ENCODE results near the gene PSMF1.

The PSMF1 gene, protein sequence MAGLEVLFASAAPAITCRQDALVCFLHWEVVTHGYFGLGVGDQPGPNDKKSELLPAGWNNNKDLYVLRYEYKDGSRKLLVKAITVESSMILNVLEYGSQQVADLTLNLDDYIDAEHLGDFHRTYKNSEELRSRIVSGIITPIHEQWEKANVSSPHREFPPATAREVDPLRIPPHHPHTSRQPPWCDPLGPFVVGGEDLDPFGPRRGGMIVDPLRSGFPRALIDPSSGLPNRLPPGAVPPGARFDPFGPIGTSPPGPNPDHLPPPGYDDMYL

DNA sequence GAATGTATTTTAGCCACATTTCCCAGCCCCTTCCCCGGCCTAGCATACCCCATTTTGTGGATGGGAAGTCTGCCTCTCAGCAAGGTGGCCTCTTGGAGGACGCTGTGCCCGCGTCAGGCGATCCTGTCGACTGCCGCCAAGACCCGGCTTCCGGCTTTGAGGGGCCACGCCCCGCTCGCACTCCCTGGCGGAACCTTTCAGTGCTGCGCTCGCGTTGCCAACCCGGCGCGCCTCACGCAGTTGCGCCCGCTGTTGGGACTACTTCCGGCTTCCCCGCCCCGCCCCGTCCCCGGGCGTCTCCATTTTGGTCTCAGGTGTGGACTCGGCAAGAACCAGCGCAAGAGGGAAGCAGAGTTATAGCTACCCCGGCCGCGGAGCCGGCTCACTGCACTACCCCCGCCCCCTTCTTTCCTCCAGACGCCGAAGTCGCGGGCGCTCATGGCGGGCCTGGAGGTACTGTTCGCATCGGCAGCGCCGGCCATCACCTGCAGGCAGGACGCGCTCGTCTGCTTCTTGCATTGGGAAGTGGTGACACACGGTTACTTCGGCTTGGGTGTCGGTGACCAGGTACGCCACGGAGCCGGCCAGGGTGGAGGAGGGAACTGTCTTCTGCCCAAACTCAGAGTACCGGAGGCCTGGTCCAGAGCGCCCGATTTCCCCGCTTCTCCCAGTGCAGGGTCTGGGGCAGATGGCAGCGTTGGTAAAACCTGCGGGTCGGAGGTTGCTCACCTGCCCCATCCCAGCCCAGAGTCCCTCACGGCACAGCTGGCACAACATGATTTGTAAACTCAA, at the start of gene PSMF1:
Gene PSMF1, plus strand, starts transcription at position 267 of the 792 bp plus-strand sequence. Its CDS starts 172 bp downstream, at position 439.
- peak; percentile 95 for DNase-seq

DNA sequence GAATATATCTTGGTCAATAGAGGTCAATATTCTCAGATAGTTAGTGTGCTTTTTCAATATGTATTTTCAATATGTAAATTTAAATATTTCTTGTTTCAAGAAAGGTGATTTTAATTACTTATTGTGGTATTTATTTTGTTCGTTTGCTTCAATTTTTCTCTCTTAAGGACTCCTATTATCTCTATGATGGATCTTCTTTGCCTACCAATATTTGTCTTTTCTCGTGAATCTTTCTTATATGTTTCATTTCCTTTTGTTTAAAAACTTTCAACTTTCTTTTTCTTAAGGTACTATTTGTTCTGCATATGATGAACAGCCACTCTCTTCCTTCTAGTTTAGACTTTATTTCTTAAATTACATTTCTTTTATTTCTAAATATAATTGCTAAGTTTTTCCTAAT, 46.1 kb upstream of the PSMF1 start:
- no peak for DNase-seq

DNA sequence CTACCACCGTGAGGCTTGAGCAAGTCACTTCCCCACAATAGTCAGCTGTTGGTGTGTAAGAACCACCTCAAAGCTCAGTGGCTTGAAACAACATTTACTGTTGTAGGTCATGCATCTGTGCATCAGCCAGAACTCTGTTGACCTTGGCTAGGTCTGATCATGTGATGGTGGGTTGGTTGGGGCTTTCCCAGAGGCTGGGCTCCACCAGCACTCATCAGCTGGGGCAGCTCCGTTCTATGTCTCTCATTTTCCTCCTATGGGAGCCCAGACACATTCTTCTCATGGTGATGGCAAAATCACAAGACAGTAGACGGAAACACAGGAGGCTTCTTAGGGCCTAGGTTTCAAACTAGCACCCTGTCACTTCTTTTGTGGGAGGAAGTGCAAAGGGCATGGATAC, 42.8 kb upstream of the PSMF1 start:
- DNase-seq, result no peak

DNA sequence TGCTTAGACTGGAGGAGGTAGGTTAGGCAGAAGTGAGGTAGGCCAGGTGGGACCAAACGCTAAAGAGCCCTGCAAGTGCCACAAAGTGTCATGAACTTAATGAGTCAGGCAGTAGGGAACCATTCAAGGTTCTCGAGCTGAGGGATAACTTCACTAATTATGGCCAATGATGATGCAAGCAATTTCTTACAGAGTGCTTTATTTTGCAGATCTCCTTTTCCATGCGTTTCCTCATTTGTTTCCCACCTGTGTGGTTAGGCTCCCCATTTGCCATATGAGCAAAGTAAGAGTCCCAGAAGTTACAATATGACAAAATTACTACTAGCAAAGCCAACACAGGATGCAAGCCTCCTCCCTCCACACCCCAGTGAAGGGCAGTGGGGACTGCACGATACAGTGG, 36.5 kb upstream of the PSMF1 start:
- DNase-seq, result no peak

DNA sequence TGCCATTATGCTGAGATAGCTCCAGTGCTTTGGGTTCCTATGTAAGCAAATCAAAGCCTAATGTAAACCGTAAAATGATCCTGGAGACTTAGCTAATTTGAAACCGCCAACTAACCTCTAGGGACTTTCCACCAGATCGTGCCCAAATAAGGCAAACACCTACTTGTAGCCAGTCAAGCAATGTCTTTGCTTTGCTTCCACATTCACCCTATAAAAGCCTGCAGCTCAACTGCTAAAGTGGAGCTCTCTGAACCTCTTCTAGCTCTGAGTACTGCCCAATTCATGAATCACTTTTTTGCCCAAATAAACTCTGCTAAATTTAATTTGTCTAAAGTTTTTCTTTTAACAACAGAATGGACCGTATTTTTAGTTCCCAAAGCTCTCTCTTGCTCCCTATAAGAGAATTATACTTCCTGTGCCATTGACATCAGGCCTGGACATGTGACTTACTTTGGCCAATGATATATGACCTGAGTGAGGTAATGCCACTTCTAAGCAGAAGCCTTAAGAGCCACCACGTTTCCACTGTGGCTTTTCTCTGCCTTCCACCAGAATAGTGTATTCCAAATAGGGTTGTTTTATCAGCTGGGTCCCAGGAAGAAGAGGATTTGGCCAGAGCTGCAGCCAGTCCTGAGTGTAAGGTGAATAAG, 34.8 kb upstream of the PSMF1 start:
- no peak for DNase-seq

DNA sequence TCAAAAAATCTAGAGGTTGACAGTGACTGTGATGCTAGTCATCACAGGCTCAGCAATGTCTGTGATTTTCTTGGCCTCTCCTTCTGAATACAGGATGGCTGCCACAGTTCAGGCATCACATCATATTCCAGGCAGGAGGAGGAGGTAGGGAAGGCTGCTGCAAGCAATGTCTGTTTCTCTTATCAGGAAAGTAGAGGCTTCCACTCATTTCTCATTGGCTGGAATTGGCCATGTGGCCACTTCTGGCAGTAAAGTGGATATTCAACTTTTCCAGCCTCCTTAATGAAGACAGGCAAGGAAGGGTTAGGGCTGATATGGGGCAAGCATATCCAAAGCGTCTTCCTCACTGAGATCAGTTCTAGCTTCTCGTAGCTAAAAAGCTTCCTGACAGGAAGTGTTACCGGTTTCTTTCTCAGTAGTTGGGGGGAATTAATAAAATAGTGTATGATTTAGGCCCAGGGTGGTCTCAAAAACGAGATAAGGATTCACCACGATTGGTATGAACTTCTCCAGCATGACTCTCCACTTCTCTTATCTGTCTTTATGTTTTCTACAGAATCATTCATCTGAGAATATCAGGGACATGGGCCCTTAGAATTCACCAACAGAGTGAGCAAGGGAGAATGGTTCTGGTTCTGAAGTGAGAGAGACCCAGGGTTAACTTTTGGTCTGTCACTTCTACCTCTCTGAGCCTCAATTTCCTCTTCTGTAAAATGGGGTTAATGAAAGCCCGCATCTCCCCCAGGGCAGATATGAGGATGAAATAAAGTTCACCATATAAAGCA, 32.7 kb upstream of the PSMF1 start:
- DNase-seq, result no peak

DNA sequence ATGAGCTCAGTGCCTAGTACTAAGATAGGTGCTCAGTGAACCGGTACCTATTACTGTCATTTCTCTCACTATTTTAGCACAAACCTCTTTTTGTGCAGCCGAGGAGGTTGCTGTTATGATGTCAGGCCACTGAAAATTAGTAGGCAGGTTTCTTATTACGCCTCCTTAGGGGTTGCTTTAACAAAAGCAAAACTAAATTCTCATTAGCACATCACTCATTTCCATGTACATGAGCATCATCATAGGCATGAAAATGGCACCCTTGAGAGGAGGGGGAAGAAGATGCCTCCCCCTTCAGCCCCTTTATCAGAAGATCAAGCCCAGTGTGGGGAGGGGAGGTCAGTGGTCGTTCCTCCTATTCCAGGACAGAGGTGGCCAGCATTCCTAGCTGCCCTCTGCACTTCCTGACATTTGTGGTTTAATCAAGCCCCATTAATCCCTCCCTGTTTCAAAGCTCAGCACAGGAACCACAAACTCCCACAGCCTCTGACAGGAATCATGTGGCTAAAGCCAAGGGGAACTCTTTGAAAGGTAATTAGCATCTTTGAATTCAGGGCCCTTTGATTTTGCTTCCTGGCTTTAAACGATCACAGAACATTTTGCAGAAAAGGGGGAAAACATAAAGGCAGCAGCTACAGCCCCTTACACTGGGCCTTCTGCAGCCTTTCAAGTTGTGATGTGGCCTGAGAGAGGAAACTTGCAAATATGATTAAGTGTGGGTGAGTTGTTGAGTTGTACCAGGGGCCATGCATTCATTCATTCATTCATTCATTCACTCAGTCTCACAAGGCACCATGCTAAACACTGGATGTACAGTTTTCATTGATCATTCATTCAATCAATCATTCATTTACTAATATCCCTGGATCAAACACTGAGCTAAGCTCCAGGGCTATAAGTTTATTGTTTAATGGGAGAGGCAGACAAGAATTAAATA, 31.9 kb upstream of the PSMF1 start:
- no peak for DNase-seq

DNA sequence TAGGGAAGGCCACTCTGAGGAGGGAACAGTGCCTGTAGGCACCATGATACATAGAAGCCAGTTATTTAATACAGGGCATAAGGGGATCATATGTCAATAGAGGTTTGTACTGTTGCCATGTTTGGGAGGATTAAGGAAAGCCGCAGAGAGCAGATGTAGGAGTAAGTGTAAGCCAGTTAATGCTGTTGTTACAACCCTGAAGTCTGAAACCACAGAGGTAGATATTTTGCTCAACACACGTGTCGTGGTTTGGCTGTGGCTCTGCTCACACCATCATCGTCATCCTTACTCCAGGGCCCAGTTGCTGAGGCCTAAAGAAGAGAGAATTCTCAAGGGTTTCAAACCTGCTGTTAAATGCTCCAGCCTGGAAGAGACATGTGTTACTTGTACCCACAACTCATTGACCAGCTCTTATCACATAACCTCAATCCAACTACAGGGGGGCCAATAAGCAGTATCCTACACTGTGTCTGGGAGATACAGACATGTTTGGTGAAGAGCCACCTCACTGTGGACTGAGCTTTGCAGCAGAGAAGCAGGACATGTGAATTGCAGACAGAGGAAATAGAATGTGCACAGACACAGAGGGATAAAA, 31.0 kb upstream of the PSMF1 start:
- DNase-seq, result no peak

DNA sequence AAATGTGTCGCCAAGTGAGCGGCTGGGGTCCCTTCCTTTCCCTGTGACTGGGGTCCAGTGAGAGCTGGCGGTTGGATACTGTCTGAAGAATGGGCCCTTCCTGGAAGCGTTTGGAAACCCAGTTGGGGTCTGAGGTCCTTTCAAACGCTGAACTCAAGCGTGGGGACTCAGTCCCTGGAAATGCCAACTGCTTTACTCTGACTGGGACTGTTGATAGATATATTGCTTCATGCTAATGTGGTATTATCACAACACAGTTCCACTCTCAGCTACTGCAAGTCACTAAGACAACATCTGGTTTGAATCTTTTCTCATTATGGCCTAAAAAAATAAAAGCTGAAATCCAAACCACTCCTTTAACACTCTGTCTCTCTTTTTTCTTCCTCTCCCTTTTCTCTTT, 23.7 kb upstream of the PSMF1 start:
- no peak for DNase-seq

DNA sequence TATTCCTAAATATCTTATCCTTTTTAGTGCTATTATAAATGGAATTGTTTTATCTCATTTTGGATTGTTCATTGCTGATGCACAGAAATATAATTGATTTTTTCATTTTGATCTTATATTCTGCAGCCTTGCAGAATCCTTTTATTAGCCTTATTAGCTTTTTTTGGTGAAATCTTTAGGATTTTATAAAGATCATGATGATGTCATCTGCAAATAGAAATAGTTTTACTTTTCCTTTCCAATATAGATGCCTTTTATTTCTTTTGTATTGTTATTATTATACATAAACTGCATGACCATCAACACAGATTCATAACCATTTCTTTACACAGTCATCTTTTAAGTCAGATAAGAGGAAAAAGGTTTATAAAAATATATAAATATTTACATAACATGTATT, 16.9 kb upstream of the PSMF1 start:
- no peak for DNase-seq

DNA sequence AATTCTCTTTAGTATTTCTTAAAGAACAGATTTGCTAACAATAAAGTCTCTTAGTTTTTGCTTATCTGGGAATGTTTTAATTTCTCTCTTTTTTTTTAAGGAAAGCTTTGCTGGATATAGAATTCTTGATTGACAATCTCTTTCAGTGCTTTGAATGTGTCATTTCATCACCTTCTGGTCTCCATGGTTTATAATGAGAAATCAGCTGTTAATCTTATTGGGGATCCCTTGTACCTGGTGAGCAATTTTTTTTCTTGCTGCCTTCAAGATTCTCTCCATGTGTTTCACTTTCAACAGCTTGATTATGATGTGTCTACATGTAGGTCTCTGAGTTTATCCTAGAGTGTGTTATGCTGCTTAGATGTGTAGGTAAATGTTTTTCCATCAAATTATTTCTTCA, 16.4 kb upstream of the PSMF1 start:
- no peak for DNase-seq

DNA sequence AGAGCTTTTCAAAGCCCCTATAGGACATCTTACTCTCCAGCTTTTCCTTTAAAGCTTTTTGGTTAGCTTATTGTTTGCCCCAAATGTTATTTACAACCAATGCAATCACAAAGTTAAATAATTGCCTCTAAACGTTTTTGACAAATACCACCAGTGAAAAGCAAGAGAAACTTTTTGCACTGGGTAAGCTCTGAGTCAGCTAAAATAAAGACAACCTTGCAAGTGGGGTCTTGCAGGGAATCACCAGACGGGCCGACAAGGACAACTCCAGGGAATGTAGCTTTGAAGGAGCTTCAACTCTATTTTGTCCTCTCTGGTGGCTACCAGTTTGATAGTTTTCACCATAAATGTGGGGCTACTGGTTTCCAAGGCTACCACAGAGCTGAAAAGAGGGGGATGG, 14.7 kb upstream of the PSMF1 start:
- DNase-seq, result no peak

DNA sequence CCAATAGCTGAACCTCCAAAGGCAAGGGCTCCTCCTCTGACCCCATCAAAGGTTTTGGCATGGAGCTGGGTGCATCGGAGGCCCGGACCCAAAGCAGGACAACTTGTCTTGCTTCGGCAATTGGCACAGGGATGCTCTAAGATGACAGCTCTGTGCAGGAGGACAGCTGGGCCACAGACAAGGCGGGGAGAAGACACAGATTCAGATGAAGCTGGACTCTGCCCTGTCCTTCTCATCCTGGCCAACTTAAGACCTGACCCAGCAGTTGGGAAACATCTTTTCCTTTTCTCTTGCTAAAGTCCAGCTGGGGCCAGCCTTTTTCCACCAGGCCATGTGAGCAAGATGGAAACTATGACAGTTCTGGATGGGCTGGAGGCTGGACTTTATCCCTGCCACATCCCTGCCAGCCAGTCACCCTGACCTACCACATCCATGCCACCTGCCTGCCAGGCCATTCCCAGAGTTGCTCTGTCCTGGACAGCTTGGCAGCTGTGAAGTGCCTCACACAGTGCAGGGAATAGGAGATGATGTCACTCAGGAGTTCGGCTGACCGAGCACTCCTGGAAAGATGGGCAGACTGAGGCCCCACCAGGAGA, 12.7 kb upstream of the PSMF1 start:
- no peak for DNase-seq

DNA sequence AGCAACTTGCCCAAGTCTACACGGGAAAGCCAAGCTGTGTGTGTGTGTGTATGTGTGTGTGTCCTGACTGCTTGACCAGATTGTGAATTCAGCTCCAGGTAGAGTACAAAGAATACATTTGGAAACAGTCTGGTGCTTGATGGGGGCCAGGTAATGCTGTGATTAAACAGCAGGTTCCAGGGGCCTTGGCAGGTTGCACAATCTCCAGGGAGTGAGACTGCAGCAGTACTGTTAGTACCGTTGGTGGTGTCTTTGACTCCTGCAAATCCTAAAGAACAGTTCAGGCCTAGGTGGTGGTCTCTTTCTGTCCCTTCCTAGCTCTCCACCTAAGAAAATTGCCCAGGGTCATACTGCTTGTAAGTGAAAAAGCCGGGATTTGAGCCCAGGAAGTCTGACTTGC, 11.2 kb upstream of the PSMF1 start:
- no peak for DNase-seq

DNA sequence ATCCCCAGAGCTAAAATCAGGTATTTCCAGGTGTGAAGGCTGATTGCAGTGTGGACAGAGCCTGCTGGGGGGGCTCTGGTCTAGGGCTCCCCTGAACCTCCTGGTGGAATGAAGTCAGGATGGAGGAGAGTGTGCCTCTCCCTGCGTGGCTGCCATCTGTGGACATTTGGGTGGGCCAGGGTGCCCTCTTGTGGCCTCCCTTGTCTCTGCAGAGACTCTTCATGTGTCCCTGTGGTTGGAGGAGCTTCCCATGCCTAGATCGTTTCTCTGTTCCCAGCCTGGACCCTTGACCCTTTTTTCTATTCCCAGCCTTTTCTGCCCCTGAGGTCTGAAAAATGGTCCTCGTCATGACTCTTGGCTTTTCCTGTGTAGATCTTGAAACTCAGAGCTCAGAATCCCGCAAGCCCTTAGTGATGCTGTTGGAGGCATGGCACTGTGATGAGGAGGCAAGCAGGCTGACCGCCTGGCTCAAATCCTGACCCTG, 9.9 kb upstream of the PSMF1 start:
- peak; percentile 25 for DNase-seq

DNA sequence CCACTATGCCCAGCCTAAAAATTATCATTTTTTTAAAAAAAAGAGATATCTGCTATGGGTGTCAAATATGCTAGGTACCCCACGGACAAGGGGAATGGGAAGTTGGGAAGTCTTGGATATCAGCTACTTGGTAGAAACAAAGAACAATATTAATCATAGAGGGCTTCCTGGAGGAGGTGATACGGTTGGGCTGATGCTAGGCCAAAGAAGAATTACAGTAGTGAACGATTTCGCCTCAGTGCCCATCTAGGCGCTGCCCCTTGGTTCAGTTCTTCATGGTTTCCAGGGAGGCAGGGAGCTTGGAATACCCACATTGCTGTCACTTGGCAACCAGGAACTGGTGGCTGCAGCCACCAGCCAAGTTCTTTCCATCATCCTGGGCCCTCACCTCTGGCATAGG, 5.5 kb upstream of the PSMF1 start:
- no peak for DNase-seq

DNA sequence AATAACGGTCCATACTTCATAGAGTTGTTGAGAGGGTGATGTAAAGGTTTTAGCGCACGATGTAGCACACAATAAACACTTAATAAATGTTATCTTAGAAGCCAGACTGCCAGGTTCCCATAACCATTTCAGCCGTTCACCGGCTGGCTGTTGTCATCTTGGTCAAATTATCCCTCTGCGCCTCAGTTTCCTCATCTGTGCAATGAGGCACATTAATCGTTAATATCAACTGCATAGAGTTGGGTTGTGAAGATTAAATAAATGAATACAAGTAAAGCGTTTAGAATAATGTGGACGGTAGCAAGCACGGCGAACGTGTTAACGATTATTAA, 432 bp upstream of the PSMF1 start:
- no peak for DNase-seq

DNA sequence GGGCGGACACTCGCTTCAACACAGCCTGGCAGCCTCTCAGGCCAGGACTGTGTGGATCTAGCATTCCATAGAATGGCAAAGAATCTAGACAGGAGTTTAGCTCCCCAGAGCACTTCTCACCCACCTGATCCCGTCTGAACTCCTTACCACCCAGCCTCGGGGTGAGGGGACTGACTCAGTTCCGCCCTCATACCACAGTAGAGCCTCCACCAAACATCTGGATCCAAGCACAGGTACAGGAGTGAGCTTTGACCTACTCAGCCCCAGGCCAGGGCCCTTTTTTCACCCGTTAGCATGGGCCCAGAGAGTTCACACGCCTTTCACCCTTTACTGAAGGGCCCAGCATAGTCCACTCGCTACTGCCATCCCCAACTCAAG, 715 bp downstream of the PSMF1 start:
- no peak for DNase-seq

DNA sequence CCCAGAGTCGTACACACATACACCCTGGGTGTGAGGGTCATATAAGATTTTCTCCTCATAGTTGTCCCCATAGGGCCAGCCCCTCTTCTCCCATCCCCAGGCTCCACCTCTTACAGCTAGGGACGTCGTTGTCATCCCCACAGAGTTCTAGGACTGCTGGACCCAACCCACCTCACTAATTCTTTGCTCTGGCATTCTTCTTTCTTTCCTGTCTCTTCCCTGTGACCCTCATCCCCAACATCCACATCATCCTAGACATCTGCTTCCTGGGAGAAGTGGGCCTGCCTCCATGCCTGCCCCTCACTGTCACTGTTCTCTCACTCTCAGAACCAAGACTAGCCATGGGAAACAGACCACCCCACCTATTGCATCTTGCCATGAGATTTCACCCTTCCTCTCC, 1.1 kb downstream of the PSMF1 start:
- no peak for DNase-seq

DNA sequence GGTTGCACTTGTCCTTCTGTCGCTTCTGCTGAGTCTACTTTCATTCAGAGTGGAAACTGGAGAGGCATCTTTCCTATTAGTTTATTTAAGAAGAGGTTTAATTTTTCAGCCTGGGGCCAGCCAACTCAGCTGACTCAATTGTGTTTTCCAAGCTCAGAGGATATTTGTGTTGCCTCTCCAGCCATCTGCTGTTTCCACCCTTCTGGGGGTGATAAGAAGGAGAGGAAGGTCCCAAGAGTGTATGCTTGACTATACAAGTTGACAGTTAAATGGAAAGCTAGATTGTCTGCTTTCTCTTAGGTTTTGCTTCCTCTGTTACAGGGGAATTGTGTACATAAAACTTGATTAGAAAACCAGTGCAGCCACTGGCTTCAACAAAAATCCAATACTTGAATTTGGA, 3.0 kb downstream of the PSMF1 start:
- DNase-seq, result no peak

All from NCI-H1092 (cell line).